KMS-11 (cell line): Measurements from ENCODE around the gene FRMD8.

Experiments
- H2AFZ ChIP-seq: fragments of 200-600 bp; sonication (generic); 2 replicates; pipeline ENCODE4 v1.6.1; 2016; ENCODE audit warnings: antibody characterized with exemption, mixed run types, low read depth
- H3K27ac ChIP-seq: fragments of 200-600 bp; sonication (generic); 2 replicates; pipeline ENCODE4 v1.6.1; 2016; ENCODE audit warnings: mild to moderate bottlenecking, mixed run types
- H3K27me3 ChIP-seq: fragments of 200-600 bp; sonication (generic); 2 replicates; pipeline ENCODE4 v1.6.1; 2017; ENCODE audit warnings: mild to moderate bottlenecking, low read depth, mixed run types, moderate library complexity; ENCODE audit not compliant: insufficient read depth
- H3K36me3 ChIP-seq: fragments of 200-600 bp; sonication (generic); 2 replicates; pipeline ENCODE4 v1.6.1; 2017; ENCODE audit warnings: mild to moderate bottlenecking, mixed run types; ENCODE audit not compliant: insufficient read depth
- H3K4me1 ChIP-seq: fragments of 200-600 bp; sonication (generic); 2 replicates; pipeline ENCODE4 v1.6.1; 2016; ENCODE audit warnings: mild to moderate bottlenecking, low read depth, mixed run types; ENCODE audit not compliant: poor library complexity, severe bottlenecking
- H3K4me2 ChIP-seq: fragments of 200-600 bp; sonication (generic); 2 replicates; pipeline ENCODE4 v1.7.0; 2016; ENCODE audit warnings: mild to moderate bottlenecking, mixed run types
- H3K4me3 ChIP-seq: fragments of 200-600 bp; sonication (generic); IDR thresholded peaks from 2 replicates; pipeline ENCODE4 v1.6.1; 2017; ENCODE audit warnings: low read depth, low read length, mixed read lengths; ENCODE audit not compliant: insufficient read depth
- H3K79me2 ChIP-seq: fragments of 200-600 bp; sonication (generic); 2 replicates; pipeline ENCODE4 v1.6.1; 2016; ENCODE audit warnings: low read depth, mixed run types; ENCODE audit not compliant: insufficient read depth
- H3K9ac ChIP-seq: fragments of 200-600 bp; sonication (generic); 2 replicates; pipeline ENCODE4 v1.6.1; 2016; ENCODE audit warnings: mild to moderate bottlenecking, mixed run types
- H4K20me1 ChIP-seq: fragments of 200-600 bp; sonication (generic); 2 replicates; pipeline ENCODE4 v1.6.1; 2016; ENCODE audit warnings: mild to moderate bottlenecking, mixed run types; ENCODE audit not compliant: insufficient read depth
- CTCF ChIP-seq: fragments of 200-600 bp; sonication (generic); conservative IDR thresholded peaks from 2 replicates; pipeline ENCODE4 v1.6.1; 2017; ENCODE audit warnings: low read depth, mild to moderate bottlenecking, antibody characterized with exemption, low read length, moderate library complexity, mixed read lengths

FRMD8 gene

GRCh38 chr11:65419772-65420481 is 33.5 kb downstream of the FRMD8 start:
- Histone ChIP-seq H3K9ac (peak overlapping the region; percentile 99), H4K20me1 (peaks cover 13% of the 10 kb centered on the region), H3K36me3 (no peaks in the 10 kb centered on the region), H2AFZ (no peak overlapping the region), H3K4me1 (peaks cover 48% of the 10 kb centered on the region), H3K27ac (peak overlapping the region; percentile 100), H3K79me2 (peaks cover 71% of the 10 kb centered on the region), H3K27me3 (no peaks in the 10 kb centered on the region), H3K4me2 (peak overlapping the region; percentile 99), H3K4me3 (no peak overlapping the region)
- TF ChIP-seq CTCF, result no peak

- H3K27me3 ChIP-seq, result no peaks in the 10 kb centered on the region
Observed at GRCh38 chr11:65420506-65420905, 34.1 kb downstream of the FRMD8 start.

GRCh38 chr11:65420979-65421793 is 34.7 kb downstream of the FRMD8 start:
- H3K4me2 ChIP-seq, result peak overlapping the region; percentile 99
- no peak overlapping the region for H3K4me3 ChIP-seq
- TF ChIP-seq CTCF, result no peak
- peak overlapping the region; percentile 99 for H3K9ac ChIP-seq
- H3K36me3 ChIP-seq, result no peaks in the 10 kb centered on the region
- no peak overlapping the region for H2AFZ ChIP-seq
- peaks cover 83% of the 10 kb centered on the region for H3K79me2 ChIP-seq
- H3K4me1 ChIP-seq, result peaks cover 51% of the 10 kb centered on the region
- peak overlapping the region; percentile 100 for H3K27ac ChIP-seq
- H4K20me1 ChIP-seq, result peaks cover 25% of the 10 kb centered on the region
- H3K27me3 ChIP-seq, result no peaks in the 10 kb centered on the region

More at GRCh38 chr11:65420506-65420905, 34.1 kb downstream of the FRMD8 start:
- Histone ChIP-seq H3K27ac (peak overlapping the region; percentile 100), H4K20me1 (peaks cover 18% of the 10 kb centered on the region), H3K4me1 (peaks cover 51% of the 10 kb centered on the region), H3K4me3 (no peak overlapping the region), H3K4me2 (peak overlapping the region; percentile 99), H3K9ac (peak overlapping the region; percentile 99), H3K79me2 (peaks cover 77% of the 10 kb centered on the region), H2AFZ (no peak overlapping the region), H3K36me3 (no peaks in the 10 kb centered on the region)
- TF ChIP-seq CTCF, result no peak

- Histone ChIP-seq H3K27ac (peak overlapping the region; percentile 100), H2AFZ (peak overlapping the region; percentile 60), H3K36me3 (no peaks in the 10 kb centered on the region), H3K79me2 (peaks cover 85% of the 10 kb centered on the region), H3K4me3 (no peak overlapping the region), H3K9ac (peak overlapping the region; percentile 99), H3K27me3 (no peaks in the 10 kb centered on the region), H4K20me1 (peaks cover 30% of the 10 kb centered on the region), H3K4me2 (peak overlapping the region; percentile 99), H3K4me1 (peaks cover 53% of the 10 kb centered on the region)
- no peak for TF ChIP-seq CTCF
Observed at GRCh38 chr11:65421794-65422632, 35.6 kb downstream of the FRMD8 start.
